ENCODE data around the gene DPEP1.
A peak's percentile ranks its signal among the peaks of the same experiment; 100 is the strongest.
"Not testable (repeated sequence)": the region's sequence is repeated elsewhere in the genome, so short reads cannot be mapped to it uniquely, and the experiment has no call there.

Gene DPEP1

DNA sequence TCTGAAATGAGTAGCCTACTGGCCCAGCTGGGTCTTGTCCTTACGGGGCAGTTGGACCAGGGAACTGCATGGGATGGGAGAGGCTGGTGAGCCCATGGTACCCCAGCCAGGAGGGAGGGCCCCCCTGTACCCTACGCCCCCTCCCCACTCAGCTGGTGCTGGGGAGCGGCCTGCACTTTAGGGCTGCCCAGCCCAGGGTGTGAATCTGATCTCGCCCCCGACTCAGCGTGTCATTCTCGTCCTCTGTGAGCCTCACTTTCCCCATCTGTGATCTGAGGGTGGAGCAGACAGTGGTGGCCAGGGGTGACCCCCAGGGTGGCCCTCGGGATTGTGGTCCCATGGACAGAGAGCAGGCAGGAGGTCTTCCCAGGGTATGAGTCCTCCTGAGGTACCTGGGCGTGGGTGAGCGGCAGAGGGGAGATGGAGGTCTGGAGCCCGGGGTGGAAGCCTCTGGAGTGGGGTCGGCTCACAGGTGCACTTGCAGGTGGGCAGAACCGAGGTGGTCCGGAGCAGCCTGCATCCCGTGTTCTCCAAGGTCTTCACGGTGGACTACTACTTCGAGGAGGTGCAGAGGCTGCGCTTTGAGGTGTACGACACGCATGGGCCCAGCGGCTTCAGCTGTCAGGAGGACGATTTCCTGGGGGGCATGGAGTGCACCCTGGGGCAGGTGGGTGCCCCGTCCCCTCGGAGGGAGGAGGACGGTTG is 36.2 kb upstream of the DPEP1 start:
- DNase-seq = no peak

DNA sequence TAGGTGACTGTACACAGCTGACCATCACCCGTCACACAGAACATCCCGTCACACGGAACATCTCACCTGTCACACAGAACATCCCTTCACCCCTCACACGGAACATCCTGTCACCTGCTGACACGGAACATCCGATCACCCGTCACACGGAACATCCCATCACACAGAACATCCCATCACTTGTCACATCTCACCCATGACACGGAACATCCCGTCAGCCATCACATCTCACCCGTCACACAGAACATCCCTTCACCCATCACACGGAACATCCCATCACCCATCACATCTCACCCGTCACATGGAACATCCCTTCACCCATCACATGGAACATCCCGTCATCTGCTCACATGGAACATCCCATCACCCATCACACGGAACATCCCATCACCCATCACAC is 34.1 kb upstream of the DPEP1 start:
- DNase-seq = no peak

DNA sequence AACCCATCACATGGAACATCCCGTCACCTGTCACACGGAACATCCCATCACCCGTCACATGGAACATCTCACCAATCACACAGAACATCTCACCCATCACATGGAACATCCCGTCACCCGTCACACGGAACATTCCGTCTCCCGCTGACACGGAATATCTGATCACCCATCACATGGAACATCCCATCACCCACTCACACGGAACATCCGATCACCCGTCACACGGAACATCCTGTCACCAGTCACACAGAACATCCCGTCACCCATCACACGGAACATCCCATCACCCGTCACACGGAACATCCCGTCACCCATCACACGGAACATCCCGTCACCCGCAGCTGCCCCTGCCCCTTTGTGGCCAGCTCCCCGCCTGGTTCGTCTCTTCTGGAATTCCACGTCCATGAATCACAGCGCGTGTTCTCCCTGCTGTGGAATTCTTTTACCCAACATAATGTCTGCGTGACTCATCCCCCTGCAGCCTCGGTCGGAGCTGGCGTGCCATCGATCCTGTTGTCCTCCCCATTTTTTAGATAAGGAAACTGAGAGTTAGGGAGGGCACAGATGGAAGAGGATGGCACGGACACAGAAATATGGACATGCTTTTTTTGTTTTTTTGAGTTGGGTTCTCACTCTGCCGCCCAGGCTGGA is 32.3 kb upstream of the DPEP1 start:
- DNase-seq = no peak

DNA sequence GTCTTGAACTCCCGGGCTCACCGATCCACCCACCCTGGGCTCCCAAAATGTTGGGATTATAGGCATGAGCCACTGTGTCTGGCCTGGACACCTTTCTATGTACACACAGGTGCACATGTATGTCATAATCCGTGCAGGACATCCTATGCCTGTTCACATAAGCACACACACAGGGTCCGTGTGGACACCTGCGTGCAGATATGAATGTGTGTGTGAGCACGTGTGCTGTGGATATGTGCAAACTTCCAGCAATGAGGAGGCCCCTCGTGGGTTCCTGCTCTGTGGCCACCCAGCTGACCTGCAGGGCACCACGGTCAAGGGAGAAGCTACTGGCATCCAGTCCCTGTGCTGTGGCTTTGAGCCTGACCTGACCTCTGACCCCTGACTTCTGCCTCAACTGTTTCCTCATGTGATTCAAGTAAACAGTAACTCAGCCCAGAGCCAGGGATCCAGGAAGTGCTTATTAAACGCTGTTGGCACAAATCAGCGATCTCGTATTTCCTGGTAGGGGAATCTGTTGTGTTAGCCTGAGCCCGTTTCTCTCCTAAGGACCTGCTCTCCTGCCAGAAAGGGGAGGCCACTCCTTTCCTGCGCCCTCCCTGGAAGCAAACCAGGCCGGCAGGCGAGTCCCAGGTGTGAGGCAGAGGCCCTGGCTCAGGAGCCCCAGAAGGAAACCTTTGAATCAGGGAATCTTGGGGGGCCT is 31.4 kb upstream of the DPEP1 start:
- no peak for DNase-seq

DNA sequence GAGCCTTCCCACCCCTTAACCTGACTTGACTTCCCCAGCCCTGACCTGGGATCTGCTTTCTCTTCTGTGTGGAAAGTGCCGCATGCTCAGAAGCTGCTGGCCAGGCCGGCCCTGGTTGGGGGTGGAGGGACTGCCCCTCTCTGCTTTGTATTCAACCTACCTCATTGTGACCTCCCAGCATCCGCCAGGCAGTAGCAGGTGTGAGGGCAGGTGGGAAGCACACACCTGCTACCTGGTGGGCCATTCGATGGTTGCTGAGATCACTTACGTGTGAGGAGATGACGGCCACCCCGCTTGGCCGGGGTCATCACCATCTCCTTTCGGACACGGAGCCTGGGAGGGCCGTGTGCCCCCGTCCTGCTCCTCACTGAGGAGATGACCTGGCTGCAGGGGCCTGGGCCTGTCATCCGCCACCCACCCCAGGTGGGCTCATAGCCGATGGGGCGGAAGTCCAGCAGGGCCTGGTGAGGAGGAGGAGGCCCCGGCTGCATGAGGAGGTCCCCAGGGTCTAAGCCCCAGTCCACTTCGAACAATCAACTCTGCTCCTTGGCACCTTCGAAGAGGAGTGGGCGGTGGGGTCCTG is 30.7 kb upstream of the DPEP1 start:
- no peak for DNase-seq

DNA sequence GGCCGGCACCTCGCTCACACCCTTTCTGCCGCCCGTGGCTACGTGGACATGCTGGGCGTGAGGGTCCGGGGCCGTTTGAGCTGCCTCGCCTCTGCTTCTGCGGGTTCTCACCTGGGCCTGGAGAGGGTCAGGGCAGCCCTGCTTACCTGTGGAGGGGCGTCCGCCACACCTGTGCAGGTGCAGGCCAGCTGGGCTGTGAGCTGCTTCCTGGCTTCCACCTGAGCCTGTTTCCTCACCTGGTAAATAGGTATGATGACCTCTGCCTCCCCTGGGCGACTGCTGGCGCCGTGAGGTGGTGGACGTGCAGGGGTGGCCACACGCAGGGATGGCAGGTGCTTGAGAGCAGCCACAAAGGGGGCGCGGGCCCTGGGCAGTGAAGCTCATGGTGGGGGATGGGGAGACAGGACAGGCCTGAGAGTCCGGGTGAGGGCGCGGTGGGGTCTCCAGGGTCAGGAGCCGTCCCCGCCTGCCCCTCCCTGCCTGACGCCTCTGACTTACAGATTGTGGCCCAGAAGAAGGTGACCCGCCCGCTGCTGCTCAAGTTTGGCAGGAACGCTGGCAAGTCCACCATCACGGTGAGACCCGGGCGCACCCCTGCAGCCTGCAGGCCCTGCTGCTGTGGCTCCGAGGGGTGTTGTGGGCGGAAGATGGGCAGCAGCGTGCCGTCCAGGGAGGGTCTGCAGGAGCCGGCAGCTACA is 30.1 kb upstream of the DPEP1 start:
- no peak for DNase-seq

DNA sequence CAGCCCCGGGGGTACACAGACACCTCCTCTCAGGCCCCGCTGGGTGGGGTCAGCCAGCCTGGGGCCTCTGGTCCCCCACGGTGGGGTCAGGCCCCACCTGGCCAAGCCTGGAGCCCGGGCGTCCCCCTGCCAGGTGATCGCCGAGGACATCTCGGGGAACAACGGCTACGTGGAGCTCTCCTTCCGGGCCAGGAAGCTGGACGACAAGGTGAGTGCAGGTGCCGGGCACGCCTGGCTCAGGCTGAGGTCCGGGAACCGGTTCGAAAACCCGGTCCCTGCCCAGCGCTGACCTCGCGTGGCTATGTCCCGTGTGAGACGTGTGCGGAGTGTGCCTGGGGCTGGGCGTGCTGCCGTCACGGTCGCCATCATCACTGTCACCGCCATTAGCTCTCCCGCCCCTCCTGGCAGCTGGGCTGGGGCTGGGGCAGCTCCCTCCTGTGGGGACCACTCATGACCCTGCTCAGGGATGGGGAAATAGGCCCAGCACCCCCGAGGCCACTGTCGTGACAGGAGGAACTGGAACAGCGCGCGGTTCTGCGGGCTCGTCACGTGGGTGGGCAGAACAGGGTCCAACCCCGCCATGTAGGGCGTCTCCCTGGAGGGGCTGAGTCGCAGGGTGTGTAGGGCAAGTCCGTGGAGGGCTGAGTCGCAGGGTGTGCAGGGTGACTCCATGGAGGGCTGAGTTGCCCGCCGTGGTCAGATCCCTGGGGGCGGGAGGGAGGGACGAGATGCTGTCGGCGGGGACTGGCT is 29.4 kb upstream of the DPEP1 start:
- no peak for DNase-seq

DNA sequence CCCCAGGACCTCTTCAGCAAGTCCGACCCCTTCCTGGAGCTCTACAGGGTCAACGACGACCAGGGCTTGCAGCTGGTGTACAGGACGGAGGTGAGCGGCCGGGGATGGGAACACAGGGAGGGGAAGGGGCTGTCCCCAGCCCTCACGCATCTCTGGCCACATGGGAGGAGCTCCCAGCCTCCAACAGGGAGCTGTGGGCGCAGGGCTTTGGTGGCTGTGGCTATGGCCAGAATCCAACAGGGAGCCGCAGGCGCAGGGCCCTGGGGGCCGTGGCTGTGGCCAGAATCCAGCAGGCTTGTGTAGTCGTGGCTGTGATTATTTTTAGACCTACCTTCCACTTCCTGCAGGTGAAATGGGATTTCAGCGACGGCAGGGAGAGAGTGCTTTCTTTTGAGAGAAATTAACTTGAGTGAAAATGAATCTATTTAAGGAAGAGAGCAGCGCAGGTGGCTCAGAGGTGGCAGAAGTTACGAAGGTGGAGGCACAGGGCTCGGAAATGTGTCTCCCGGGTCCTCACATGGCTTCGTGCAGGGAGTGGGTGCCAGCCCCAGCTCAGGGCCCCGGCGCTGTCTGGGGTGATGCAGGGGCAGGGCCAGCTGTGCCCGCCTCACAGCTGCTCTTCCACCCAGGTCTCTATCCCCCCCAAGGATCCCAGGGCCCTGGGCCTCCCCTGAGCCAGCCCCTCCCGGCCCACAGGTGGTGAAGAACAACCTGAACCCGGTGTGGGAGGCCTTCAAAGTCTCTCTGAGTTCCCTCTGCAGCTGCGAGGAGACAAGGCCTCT is 28.5 kb upstream of the DPEP1 start:
- no peak for DNase-seq

DNA sequence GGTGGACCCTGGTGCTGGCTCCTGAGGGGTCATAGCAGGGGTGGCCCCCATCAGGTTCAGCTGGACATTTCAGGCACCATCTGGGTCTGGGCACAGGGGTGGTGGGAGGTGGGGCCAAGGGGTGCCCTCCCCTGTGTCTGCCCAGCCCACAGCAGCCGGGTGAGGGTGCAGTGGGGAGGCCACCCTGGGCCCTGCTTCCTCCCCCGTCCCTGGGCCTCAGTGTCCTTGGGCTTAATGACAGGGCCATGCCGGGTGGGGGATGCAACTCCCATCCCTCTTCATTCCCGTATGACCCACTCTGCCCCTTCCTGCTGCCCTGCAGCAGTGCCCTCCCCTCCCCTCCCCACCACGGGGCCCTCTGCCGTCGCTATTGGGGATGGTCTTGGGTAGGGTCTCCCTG is 27.2 kb upstream of the DPEP1 start:
- no peak for DNase-seq

DNA sequence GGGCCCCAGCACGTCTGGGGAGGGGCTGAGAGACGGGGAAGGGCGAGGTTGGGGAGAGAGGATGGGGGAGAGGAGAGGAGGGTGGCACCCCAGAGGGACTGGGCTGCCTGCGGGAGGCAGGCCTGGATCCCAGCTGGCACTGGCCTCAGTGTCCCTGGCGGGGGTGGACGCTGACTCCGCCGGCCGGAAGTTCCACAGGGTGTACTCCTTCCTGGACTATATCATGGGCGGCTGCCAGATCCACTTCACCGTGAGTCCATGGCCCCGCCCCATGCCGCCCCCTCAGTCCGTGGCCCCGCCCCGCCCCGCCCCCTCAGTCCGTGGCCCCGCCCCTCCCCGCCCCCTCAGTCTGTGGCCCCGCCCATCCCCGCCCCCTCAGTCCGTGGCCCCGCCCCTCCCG is 26.6 kb upstream of the DPEP1 start:
- DNase-seq = no peak

DNA sequence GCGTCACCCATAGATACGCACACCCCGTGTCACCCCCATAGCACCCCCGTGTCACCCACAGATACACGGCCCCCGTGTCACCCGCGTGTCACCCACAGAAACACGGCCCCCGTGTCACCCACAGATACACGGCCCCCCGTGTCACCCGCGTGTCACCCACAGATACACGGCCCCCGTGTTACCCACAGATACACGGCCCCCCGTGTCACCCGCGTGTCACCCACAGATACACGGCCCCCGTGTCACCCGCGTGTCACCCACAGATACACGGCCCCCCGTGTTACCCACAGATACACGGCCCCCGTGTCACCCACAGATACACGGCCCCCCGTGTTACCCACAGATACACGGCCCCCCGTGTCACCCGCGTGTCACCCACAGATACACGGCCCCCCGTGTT is 25.8 kb upstream of the DPEP1 start:
- DNase-seq = not testable (repeated sequence)

DNA sequence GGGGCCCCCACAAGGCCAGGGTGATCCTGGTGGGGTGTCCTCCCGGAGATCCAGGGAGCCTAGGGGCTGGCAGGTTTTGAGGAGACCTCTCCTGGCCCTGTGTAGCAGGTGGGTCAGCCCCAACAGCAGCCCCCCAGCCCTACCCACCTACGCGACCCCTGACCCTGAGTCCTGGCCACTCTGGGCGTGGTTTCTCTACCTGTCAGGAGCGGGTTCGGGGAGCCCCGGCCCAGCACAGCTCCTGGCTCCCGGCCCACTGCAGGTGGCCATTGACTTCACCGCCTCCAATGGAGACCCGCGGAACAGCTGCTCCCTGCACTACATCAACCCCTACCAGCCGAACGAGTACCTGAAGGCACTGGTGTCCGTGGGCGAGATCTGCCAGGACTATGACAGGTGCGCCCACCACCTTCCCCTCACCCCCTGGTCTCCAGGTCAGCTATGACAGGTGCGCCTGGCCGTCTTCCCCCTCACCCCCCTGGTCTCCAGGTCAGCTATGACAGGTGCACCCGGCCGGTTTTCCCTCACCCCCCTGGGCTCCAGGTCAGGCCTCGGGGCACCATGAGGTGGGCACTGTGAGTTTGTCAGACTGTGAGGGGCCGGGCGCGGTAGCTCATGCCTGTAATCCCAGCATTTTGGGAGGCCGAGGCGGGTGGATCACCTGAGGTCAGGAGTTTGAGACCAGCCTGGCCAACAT is 24.9 kb upstream of the DPEP1 start:
- no peak for DNase-seq

DNA sequence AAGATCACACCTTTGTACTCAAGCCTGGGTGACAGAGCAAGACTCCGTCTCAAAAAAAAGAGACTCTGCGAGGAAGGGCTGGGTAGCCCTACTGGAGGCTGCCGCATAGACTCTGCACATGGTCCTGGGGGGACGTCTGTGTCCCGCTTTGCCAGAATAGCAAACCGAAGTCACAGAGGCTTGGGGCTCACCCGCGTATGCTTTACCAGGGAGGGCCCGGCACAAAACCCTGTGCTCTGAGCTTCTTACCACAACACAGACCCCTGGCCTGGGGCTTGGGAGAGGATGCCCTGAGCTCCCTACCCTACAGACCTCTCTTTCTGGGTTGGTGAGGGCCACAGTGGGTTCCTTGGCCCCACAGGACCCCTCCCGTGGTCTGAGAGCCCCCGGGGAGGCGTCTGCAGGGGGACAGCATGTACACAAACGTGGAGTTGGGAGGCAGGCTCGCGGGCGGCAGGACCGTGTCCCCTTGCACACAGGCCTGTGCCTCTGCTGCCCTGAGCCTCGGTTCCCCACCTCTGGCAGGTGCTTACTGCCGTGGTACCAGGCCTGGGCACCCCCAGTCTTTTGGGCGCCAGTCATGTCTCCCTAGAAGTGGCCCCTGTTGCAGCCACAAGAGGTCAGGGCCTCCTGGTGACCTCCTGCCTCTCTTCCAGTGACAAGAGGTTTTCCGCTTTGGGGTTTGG is 24.1 kb upstream of the DPEP1 start:
- DNase-seq = no peak

DNA sequence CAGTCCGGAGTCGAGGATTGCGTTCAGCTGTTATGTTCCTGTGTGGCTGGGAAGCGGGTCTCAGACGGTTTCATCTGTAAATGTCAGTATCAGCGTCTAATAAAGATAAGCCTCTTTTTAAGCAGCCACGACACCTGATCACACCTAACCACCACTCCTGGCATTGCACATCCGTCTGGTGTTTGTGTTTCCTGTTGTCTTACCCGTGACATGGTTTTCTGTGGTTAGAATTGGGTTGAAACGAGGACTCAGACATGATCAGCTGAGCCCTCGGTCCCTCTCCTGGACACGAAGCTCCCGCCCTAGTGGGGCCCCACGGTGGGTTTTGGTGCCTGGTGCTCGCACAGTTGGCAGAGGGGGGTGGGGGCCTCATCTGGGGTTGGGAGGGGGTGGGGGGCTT is 19.6 kb upstream of the DPEP1 start:
- DNase-seq = peak; percentile 54

DNA sequence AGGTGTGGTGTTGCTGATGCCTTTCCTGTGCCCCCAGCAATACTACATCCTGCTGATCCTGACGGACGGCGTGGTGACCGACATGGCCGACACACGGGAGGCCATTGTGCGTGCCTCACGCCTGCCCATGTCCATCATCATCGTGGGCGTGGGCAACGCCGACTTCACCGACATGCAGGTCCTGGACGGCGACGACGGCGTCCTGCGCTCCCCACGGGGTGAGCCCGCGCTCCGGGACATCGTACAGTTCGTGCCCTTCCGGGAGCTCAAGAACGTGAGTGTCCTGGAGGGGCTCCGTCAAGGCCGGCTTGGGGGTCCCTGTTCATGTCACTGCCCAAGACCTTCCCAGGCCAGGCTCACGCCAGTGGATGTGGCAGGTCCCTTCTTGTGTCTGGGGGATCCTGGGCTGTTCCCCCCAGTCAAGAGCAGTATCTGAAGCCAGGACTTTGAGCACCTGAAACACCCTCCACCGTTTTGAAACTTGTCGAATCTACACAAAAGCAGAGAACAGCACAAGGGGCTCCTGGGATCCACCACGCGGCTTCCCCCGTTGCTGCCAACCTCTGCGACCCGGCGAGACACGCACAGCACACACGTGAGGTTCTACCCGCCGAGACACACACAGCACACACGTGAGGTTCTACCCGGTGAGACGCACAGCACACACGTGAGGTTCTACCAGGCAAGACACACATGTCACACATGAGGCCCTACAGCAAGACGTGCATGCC is 17.9 kb upstream of the DPEP1 start:
- no peak for DNase-seq

DNA sequence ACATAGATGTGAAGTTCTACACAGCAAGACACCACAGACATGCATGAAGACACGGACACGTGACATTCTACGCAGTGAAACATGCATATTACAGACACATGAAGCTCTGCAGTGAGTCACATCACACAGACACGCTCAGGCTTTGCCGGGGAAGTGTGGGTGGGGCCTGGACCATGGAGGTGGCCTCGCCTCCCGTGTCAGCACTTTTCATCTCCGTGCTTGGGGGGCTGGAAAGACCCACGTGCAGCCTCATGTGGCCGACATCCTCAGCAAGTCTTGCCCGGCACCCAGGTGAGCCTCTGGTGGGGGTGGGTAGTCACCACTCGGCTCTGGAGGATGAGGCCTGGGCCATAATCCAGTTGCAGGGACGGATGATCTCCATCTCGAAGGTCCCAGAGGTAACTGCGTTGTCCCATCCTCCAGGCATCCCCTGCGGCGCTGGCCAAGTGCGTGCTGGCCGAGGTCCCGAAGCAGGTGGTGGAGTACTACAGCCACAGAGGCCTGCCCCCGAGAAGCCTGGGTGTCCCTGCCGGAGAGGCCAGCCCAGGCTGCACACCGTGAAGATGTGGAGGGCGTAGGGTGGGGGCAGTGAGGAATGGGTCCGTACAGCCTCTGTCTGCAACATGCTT is 17.3 kb upstream of the DPEP1 start:
- DNase-seq = no peak

DNA sequence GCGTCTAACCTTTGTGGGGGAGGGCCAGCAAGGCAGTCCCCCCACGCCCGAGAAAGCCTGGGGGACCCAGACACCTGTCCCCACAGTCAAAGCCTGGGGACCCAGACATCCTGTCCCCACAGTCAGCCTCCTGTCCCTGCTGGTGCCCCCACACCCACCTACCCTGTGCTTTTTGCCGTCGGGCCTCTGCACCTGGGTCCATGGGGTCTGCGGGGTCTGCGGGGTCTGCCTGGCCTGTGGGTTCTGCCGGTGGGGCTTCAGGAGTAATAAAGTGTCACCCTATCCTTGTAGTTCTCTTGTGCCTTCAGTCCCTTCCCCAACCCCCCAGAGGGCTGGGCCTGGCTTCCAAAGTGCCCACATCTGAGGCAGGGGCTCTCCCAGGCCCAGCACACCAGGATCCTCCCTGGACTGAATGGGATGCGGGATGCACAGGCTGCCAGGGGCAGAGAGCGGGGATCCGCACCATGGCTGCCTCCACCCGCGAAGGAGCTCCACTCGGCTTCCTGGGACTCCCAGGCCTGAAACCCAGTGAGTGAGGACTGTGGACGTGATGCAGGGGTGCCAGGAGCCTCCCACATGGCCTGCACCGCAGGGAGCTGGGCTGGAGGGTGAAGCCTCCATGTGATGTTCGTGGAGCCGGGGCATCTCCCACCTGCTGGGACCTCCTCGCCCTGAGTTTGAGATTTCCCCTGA is 16.3 kb upstream of the DPEP1 start:
- DNase-seq = no peak

DNA sequence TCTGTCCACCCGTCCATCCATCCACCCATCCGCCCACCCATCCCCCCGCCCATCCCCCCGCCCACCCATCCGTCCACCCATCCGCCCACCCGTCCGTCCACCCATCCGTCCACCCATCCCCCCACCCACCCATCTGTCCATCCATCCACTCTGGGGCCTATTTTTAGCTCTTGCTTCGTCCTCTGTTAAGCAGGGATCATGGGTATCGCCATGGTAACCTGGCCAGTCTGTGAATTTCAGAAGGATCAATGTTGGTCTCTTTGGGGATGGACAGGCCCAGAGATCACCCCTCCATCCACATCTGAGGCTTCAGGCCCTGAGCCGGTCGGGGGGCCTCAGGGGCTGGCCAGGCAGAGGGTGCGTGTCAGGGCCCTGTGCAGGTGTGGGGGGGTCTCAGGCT is 15.2 kb upstream of the DPEP1 start:
- no peak for DNase-seq

DNA sequence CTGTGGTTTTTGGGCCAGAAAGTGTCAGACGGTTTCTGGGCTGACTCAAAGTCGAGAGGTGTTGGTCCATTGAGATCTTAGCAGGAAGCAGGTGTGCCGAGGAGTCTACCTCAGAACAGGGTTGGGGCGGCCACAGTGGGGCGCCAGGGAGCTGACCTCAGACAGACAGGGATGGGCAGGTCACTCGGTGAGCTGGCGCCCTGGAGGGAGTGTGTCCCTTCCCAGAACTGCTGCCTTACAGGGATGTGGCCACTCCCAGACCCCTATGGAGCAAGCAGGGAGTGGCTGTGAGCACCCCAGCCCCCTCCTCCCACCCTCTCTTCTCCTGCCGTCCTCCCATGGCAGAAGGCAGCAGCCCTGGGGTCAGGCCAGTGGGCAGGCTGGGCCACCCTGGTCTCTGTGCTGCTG is 14.0 kb upstream of the DPEP1 start:
- DNase-seq = peak; percentile 57

All from activated CD4-positive, alpha-beta T cell treated with anti-CD3 and anti-CD28 coated beads, Interleukin-10, Interleukin-2, amounts not matched to agents 100 ng/mL and 50 ng/mL, durations not matched to agents 16 hours and 8 hours (primary cell).